ENCODE results near the gene LINC01488.

GRCh38 chr11:69539416-69540117, 58.1 kb downstream of the LINC01488 start:
- no peak for TF ChIP-seq EZH2 (IDR thresholded peaks at IDR 0.05; ENCODE audit: insufficient read depth, poor library complexity, severe bottlenecking)
- TF ChIP-seq EZH2phosphoT487 (IDR thresholded peaks at IDR 0.05; ENCODE audit: insufficient read depth, low read depth): no peak

Data from GM23248 (cell line).